ENCODE results near the gene ANGPT4.
A peak's percentile ranks its signal among the peaks of the same experiment; 100 is the strongest.
"Not testable (repeated sequence)": the region's sequence is repeated elsewhere in the genome, so short reads cannot be mapped to it uniquely, and the experiment has no call there.

The ANGPT4 gene

DNA sequence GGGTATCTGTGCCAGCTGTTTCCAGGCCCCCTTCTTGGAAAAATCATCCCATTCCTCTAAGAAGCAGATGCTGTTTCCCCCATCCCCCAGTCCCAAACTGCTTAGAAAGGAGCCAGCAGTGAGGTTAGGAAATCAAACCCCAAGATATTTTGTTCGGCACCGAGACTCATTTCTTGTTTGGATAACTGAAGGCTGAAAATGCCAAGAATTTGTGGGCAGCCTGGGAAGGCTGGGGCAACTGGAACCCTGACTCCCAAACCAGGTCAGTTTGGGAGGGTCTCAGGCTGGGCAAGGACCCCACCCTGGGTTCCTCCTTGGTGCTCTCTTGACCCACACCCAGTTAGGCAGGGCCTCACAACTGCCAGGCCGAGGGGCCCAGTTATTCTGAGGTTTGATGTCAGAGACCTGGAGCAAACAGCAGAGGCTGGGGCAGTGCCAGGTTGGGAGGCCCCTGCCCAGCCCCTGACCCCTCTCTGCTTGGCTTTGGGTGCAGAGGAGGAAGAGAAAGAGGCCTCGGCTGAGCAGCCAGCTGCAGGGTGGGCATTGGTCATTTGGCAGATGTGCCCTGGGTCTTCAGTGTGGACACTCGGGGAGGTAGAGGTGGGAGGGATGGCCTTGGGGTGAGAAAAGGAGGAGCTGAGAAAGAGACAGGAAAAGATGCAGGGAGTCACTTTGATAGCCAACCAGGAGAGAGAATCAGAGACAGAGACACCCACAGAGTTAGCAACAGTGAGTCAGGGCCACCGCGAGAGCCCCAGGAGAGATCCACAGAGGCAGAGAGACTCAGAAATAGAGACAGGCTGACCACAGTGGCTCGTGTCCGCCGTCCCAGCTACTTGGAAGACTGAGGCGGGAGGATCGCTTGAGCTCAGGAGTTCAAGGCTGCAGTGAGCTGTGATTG lies 5.0 kb downstream of the ANGPT4 start:
- Histone ChIP-seq H3K27ac (peak overlapping the region in 17 of 21 experiments; percentile 4 to 87 (median 45)), H3K4me3 (no peak overlapping the region)

DNA sequence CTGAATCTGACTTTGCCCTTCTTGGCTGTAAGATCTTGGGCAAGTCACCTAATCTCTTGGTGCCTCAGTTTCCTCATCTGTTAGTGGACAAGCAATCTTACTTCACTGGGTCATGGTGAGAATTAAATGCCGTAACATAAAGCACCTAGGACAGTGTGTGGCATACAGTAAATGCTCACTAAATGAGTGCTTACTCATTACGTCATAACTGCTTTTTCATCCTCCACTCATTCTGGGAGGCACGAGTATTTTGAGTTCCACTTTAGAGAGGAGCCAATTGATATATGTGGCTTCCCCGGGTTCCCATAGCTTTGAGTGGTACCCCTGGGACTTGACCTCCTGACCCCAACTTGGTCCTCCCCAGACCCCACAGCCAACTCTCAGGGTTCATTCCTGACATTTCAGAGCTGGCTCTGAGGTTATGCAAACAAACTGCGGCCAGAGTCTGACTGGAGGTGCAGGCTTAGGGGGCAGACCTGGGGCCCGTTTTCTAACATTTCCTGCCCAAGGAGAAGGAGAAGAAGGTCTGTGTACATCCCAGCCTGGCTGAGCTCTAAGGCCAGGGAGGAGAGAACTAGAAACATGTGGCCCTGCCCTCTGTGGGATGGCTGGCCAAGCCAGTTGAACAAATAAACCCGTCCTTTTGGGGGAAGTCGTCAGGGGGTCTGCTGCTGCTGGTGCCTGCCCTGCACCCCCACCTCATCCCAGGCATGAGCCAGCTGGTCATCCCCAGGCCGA lies 5.8 kb downstream of the ANGPT4 start:
- H3K4me3 ChIP-seq: no peak overlapping the region
- H3K27ac ChIP-seq: peak overlapping the region in 12 of 21 experiments; percentile 4 to 87 (median 61)

DNA sequence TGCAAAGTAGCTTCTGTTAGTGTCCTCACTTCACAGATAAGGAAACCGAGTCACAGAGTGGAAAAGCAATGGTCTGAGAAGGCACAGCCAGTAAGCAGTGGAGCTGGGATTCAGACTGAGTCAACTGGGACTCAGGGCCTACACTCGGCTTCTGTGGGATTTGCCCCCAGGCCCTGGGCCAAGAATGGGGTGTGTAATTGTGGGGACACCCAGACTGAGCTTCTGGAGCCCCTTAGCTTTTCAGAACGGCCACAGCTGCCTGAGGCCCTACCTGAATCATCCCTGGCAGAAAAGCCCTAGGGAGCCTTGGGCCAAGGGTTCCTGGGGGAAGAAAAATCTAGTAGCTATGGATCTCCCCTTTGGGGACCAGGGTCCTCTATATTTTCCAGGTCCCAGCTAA lies 6.5 kb downstream of the ANGPT4 start:
- Histone ChIP-seq H3K4me3 (no peak overlapping the region), H3K27ac (no peak overlapping the region)

DNA sequence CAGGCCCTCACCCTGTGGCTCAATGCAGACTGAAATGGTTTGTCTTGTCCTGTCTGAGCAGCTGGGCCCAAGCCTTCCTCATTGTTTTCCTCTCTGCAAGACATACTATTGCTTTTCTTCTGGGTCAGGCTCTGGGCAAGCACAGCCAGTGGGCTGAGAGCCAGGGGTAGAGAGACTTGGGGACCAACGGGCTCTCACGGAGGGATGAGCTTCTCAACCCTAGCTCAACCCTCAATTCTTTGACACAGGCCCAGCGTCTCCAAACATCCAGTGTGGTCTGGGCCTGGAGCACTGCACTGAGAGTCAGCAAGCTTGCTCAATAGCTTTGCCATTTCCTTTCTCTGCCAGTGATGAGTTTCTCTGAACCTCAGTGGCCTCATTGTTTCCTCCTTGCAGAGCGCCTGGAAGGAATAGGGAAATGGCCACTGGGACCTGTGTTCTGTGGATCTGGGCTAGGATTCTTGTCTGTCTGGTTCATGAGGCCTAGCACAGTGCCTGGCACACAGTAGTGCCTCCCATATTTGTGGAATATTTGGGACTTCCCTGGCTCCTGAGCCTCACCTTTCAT lies 9.3 kb downstream of the ANGPT4 start:
- Histone ChIP-seq H3K4me3 (no peak overlapping the region), H3K27ac (no peak overlapping the region)

DNA sequence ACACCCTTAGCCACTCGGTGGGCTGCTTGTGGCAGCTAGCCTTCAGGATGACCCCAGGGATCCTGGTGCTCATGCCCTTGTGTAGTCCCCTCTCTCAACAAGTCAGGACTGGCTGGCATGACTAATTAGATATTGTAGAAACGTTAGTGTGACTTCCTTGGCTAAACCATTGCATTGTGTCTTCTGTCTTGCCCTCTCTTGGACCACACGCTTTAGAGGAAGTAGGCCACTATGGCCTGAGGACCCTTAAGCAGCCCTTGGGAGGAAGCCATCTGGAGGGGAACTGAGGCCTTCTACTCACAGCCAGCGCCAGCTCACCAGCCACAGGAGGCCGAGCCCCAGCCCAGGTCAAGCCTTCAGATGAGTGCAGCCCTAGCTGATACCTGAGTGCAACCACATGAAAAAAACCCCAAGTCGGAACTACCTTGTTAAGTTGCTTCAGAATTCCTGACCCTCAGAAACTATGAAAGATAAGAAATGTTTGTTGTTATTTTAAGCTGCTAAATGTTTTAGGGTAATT lies 10.1 kb downstream of the ANGPT4 start:
- Histone ChIP-seq H3K27ac (peak overlapping the region in 1 of 21 experiments; percentile 12), H3K4me3 (no peak overlapping the region)

DNA sequence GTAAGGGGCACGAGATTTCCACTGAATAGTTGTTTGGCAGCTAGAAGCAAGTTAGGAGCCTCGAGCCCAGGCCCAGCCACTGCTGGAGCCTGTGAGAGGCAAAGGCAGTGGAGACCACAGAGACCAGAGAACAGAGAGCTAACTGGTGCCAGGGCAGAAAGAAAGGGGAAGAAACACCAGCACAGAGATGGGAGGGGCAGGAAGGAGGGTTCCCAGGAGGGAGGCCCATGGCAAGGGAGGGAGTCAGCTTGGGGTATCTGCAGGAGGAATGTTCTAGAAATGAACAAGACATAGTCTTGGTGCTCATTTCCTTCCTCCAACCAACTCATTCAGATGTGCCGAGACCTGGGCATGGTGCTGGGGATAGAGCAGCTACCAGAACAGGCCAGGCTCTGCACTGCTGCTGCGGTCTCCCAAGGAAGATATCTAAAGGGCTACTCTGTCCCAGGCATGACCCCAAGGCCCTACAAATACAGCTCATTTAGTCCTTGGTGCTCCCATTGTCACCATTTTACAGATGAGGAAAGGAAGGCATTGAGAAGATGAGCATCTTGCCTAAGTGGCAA lies 10.7 kb downstream of the ANGPT4 start:
- Histone ChIP-seq H3K4me3 (no peak overlapping the region), H3K27ac (no peak overlapping the region)

DNA sequence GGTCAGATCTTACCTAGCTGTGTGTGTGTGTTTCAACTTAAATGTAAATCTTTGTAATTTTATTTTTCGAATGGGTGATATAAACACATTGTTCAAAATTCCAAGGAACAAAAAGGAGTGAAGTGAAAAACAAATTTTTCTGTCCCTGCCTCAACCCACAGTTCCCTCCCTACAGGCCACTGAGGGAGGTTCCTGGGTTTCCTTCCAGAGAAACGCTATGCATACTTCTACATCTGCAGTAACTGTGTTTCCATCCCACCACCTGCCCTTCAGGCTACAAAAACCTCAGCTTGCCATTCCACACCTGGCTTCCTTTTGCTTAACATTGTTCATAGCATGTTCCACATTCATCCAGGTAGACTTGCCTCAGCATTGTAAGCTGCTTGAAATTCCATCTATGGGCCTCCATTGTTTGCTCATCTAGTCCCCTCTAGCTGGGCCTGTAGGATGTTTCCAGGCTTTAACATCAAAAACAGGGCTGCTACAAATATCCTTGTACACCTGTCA lies 12.0 kb downstream of the ANGPT4 start:
- no peak overlapping the region for H3K27ac ChIP-seq
- no peak overlapping the region for H3K4me3 ChIP-seq

DNA sequence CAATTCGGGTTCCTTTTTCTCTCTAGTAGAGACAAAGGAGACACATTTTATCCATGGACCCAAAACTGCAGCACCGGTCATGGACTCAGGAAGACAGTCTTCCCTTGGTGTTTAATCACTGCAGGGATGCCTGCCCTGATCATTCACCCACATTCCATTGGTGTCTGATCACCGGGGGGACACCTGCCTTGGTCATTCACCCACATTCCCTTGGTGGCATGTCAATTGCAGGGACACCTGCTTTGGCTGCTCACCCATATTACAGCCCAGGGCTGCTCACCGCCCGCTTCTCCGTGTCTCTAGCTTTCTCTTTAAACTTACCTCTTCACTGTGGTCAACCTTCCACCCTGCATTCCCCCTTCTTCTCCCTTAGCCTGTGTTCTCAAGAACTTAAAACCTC lies 18.7 kb downstream of the ANGPT4 start:
- H3K4me3 ChIP-seq, H3K27ac ChIP-seq: not testable (repeated sequence)

DNA sequence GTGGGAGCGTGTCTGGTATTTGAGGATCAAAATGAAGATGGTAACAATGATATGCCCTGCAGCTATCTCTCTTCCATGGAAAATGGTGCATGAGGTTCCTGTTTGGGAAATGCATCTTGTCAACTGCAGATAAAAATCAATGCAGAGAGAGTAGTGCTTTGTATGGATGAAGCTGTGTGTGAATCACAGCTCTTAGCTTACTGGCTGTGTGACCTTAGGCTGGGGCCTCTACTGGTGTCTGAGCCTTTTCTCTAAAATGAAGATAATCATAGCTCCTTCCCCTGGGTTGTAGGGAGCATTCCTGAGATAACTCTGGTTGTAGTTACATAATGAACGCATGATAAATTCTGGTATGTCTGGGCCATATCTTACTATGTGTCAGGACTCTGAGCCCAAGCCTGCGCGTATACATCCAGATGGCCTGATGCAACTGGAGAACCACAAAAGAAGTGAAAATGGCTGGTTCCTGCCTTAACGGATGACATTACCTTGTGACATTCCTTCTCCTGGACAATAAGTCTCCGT lies 19.6 kb downstream of the ANGPT4 start:
- H3K27ac ChIP-seq: no peak overlapping the region
- H3K4me3 ChIP-seq: no peak overlapping the region

DNA sequence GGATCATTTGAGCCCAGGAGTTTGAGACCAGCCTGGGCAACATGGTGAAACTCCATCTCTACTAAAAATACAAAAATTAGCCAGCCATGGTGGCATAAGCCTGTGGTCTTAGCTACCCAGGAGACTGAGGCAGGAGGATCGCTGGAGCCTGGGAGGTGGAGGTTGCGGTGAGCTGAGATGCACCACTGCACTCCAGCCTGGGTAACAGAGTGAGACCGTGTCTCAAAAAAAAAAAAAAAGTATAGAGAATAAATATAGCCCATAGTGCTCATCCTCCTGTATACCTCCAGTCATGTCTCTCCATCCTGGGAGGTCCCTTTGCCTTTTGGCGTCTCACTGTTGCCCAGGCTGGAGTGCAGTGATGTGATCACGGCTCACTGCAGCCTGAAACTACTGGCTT lies 23.8 kb downstream of the ANGPT4 start:
- not testable (repeated sequence) for H3K27ac ChIP-seq, H3K4me3 ChIP-seq

DNA sequence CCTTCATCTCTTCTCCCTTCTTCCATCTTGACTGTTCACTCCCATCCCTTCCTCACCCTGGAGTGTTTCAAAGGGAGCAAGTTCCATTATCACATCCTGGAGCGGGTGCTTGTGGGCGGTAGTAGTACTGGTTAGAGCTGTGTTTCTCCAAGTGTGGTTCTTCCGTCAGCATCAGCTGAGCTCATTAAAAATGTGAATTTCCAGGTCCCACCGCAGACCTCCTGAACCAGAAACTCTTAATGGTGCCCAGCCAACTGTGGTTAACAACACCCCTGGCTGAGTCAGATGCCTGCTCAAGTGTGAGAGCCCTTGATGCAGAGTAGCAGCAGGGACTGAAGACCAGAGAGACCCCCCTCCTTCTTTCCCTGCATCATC lies 24.4 kb downstream of the ANGPT4 start:
- Histone ChIP-seq H3K27ac (no peak overlapping the region), H3K4me3 (no peak overlapping the region)

DNA sequence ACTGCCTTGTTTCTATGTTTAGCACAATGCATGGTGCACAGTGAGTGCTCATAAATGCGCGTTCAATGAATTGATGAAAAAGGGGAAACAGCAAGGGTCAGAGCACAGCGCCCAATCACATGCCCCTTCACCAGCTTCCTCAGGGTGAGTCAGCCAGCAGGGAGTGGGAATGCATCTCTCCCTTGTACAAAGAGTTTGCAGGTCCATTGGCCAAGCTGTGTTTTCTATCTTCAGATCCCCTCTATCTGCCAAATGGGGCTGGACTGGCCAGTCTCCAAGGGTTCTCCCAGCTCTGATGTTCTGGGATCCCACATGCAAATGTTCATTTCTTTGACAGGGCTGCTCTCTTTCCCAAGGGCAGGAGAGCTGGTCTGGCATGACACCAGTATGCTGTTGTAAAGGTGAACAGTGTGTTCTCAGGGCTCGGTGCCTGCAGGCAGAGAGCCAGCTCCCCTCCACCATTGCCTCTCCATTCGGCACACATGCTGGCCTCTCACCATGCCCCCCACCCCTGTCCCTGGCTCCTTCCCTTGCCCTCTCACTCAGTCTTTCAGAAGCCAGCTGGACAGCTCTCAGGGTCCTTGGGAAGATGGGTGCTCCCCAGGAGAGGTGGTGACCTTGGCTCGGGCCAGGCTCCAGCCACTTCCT lies 25.0 kb downstream of the ANGPT4 start:
- H3K27ac ChIP-seq: peak overlapping the region in 1 of 21 experiments; percentile 29
- H3K4me3 ChIP-seq: no peak overlapping the region

DNA sequence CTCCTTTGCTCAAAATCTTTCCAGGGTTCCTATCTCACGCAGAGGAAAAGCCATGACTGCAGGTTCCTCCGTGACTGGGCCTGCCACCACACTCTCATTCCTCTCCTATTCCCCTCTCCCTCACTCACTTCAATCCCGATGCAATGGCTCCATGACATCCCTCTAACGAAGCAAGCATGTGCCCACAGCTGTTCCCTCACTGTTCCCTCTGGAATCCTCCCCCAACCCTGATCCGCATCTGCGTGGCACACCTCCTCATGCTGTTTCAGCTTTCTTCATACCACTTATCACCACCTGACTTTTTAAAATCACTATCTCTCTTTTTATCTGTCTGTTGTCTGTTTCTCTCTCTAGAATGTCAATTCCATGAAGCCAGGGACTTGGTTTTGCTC lies 25.5 kb downstream of the ANGPT4 start:
- H3K27ac ChIP-seq: peak overlapping the region in 1 of 21 experiments; percentile 29
- no peak overlapping the region for H3K4me3 ChIP-seq

DNA sequence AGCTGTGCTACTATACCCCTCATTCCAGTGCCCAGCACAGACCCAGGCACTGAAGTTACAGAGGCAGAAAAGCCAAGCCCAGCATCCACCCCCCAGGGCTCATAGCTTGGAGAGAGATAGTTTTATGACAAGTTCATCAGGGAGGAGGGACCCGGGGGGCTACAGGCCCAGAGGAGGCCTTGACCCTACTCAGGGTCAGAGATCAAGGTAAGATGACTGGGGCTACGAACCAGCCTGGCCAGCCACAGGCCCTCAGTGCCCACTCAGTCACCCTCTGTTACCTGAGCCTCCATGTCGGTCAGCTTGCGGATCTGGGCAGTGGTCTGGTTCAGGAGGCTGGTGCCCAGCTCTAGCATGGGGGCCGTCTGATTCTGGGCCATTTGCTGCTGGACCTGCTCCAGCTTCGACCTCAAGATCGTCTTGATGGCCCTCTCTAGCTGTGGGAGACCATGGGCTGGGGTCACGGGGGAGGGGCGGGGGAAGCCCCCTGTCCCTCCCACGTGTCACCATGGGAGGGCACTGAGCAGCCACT lies 26.1 kb downstream of the ANGPT4 start:
- H3K4me3 ChIP-seq: no peak overlapping the region
- H3K27ac ChIP-seq: no peak overlapping the region

DNA sequence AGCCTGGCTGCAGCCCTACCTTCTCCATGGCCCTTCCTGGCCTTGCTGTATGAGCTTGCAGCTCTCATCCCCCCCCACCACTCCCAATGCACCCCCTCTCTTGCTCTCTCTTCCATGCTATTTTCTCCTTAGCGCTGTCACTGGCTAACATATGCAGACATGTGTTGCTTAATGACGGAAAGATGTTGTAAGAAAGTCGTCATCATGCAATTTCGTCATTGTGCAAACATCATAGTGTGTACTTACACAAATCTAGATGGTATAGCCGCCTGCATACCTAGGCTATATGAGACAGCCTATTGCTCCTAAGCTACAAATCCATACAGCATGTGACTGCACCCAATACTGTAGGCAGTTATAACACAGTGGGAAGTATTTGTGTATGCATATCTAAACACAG lies 27.0 kb downstream of the ANGPT4 start:
- Histone ChIP-seq H3K27ac (no peak overlapping the region), H3K4me3 (no peak overlapping the region)

DNA sequence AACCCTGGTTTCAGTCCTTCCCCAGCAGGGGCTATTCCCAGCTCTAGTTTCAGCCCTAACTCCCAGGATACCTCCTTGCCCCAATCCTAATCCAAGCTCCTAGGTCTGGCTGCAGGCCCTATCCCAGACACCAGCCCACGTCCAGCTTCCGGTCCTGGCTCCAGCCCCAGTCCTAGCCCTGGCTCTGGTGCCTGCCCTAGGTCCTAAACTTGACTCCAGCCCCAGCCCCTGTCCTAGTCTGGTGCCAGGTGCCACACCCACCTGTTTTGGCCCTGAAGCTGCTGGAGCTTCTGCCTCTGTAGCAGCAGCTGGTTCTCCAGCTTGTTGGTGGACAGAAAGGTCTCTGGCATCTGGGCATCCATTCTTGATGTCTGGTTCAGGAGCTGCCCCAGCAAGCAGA lies 28.1 kb downstream of the ANGPT4 start:
- Histone ChIP-seq H3K4me3 (no peak overlapping the region), H3K27ac (no peak overlapping the region)

DNA sequence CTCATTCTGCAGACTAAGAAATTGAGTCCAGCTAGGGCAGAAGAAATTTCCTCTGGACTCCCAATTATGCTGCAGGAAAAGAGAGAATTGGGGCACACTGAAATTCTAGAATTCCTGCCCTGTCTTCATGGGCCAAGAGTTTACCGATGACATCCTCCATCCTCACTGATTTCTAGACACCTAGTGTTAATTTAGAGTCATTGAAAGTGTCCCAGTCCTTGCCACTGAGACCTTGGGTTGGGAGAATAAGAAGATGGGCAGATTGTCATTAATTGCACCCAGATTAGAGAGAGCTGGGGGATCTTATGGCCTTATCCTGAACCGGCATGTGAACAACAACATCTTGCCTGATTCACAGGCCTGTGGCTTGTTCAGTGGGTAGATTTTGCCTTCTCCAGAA lies 29.0 kb downstream of the ANGPT4 start:
- Histone ChIP-seq H3K4me3 (no peak overlapping the region), H3K27ac (no peak overlapping the region)

DNA sequence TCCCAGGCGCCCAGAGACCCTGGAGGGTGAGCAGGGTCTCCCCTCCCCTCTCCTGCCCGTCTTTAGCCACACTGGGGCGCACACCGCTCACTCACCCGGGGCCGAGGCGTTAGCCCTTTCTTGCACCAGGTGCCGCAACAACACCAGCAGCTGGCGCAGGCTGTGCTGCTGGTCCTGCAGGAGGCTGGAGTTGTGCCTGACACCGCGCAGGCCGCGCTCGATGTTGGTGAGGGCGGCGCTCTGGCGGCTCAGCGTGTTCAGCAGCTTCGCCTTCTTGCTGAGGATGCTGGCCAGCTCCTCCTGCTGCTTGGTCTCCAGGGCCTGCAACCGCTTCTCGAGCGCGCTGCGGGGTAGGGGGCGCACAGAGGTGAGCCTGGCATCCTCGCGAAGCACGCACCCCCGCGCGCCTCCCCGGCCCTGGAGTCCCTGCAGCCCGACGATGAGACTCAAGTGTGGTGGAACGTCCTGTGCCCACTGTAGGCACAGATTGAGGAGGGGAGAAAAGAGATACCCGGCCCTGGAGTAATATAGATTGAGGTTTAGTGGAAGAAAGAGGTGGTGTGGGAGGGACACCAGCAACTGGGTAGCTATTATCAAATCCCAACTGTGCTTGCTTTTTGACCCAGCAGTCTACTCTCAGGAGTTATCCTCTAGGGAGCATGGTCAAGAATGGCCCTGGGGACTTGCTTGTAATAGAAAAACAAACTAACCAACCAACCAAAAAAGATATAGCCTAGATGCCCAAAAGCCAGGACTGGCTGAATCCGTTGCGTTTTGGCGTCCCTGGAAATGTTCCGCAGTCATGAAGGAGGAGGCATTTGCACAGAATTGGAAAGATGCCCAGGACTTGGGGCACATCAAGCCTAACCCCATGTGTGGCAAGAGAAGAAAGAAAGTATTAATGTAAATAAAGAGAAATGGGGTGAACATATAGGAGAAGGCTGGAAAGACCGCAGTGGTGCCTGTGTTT lies 30.9 kb downstream of the ANGPT4 start:
- no peak overlapping the region for H3K27ac ChIP-seq
- H3K4me3 ChIP-seq: no peak overlapping the region

All from skin epidermis (tissue), 12 donors.